PC-9 (cell line): ENCODE data around the gene CREBL2.

Experiments
- CTCF ChIP-seq: fragments of 200-600 bp; sonication (generic); conservative IDR thresholded peaks from 2 replicates; pipeline ENCODE4 v1.6.1; 2017; ENCODE audit warnings: mixed run types, antibody characterized with exemption, mild to moderate bottlenecking, moderate library complexity
- EZH2 ChIP-seq: fragments of 200-600 bp; sonication (generic); IDR thresholded peaks from 2 replicates; pipeline ENCODE4 v1.8.0; 2017; ENCODE audit warnings: antibody characterized with exemption, low read depth

GRCh38 chr12:12613344-12613743, 1.7 kb downstream of the CREBL2 start:
- TF ChIP-seq CTCF = no peak
- TF ChIP-seq EZH2 = no peak
